Body of pancreas (tissue), 4 donors: ENCODE measurements around the gene APOL2.

Experiments used
- CTCF ChIP-seq, 7 experiments: fragments of 450-650 bp in 4 of 7; fragments of 200-600 bp in 3 of 7; sonication (generic) in 3 of 7; IDR thresholded peaks; one replicate each; pipeline ENCODE4 v1.5.1; 2016 to 2019; ENCODE audit warnings: antibody characterized with exemption in 7 of 7
- POLR2A ChIP-seq, 3 donors: fragments of 450-650 bp; IDR thresholded peaks; one replicate each; pipeline ENCODE4 v1.6.1; 2016; ENCODE audit warnings: antibody characterized with exemption in 3 of 3, mild to moderate bottlenecking in 2 of 3

GRCh38 chr22:36274531-36274930 is 35.2 kb upstream of the APOL2 start:
- TF ChIP-seq CTCF (IDR thresholded peaks at IDR 0.05) (no peak), POLR2A (IDR thresholded peaks at IDR 0.05) (no peak)
